ENCODE data around the gene ENOPH1. TPM values are rescaled to one million over a fixed set of nuclear protein-coding genes. Genes with fewer than 3 reads are reported as not detected.
A peak's percentile ranks its signal among the peaks of the same experiment; 100 is the strongest.

ENOPH1 gene
- total and polyA plus RNA-seq, 9 of the 15 experiments (the other 6 are each of a cell fraction or from before 2014, with no cell fraction given) = 29.8 to 71.4 (median 48.9) TPM

GRCh38 chr4:82430193-82430963, at the start of gene ENOPH1, which contains the start of gene HNRNPDL (continued):
- TF ChIP-seq KAT7 (CRISPR knock-in tag; IDR thresholded peaks at IDR 0.05; ENCODE audit: borderline replicate concordance) (0 out of 2 replicates have a peak, but pooled peaks have one; percentile 17), MAZ (CRISPR knock-in tag; conservative IDR thresholded peaks at IDR 0.05 in 1 of 2, IDR thresholded peaks at IDR 0.05 in 1 of 2) (peak; percentile 48 to 83; a peak in 3 of 4 replicates), KDM5B (IDR thresholded peaks at IDR 0.05; ENCODE audit: insufficient replicate concordance, low read depth, low read length) (peak; percentile 58), NR1H2 (CRISPR knock-in tag; IDR thresholded peaks at IDR 0.05) (0 out of 2 replicates have a peak, but pooled peaks have one; percentile 70), LCOR (CRISPR knock-in tag; IDR thresholded peaks at IDR 0.05) (peak; percentile 68), SMAD4 (CRISPR knock-in tag; conservative IDR thresholded peaks at IDR 0.05) (peak; percentile 48; the same call in 1 of the 2 replicates), PKNOX1 (IDR thresholded peaks at IDR 0.05) (peak; percentile 91), ZNF766 (CRISPR knock-in tag; conservative IDR thresholded peaks at IDR 0.05) (0 out of 2 replicates have a peak, but pooled peaks have one; percentile 11), ETS1 (conservative IDR thresholded peaks at IDR 0.05; ENCODE audit: control insufficient read depth, low read depth, low read length) (0 out of 2 replicates have a peak, but pooled peaks have one; percentile 29), TEAD1 (CRISPR knock-in tag; IDR thresholded peaks at IDR 0.05) (0 out of 4 replicates have a peak, but pooled peaks of 1 of the 2 experiments have one; percentile 54), RBM25 (IDR thresholded peaks at IDR 0.05; ENCODE audit: low read depth, low read length, severe bottlenecking) (peak; percentile 50), E2F4 (CRISPR knock-in tag; IDR thresholded peaks at IDR 0.05; ENCODE audit: low read depth) (0 out of 2 replicates have a peak, but pooled peaks have one; percentile 55), ATF1 (CRISPR knock-in tag; IDR thresholded peaks at IDR 0.05) (no peak), ATF1 (tag; IDR thresholded peaks at IDR 0.05) (peak; percentile 74), CCAR2 (IDR thresholded peaks at IDR 0.05; ENCODE audit: low read depth, low read length) (no peak), PHF8 (IDR thresholded peaks at IDR 0.05; ENCODE audit: borderline replicate concordance, low read length) (peak; percentile 46; the same call in 1 of the 2 replicates), RFX1 (IDR thresholded peaks at IDR 0.05) (no peak), BCL6 (CRISPR knock-in tag; IDR thresholded peaks at IDR 0.05) (no peak), MAFF (IDR thresholded peaks at IDR 0.05; ENCODE audit: low read length) (no peak), MXD1 (CRISPR knock-in tag; IDR thresholded peaks at IDR 0.05; ENCODE audit: borderline replicate concordance, poor library complexity, severe bottlenecking) (peak; percentile 70), KLF1 (tag; IDR thresholded peaks at IDR 0.05) (no peak), NFIC (IDR thresholded peaks at IDR 0.05) (no peak), POLR2G (IDR thresholded peaks at IDR 0.05; ENCODE audit: low read depth, low read length) (peak; percentile 83), CCNT2 (IDR thresholded peaks at IDR 0.05; ENCODE audit: borderline replicate concordance, extremely low read depth, insufficient read length, low read depth, low read length) (peak; percentile 70)
